ENCODE results near the gene ASB7. TPM values are rescaled to one million over a fixed set of nuclear protein-coding genes. Genes with fewer than 3 reads are reported as not detected.

ASB7 gene
- polyA plus RNA-seq, 1 donor from 2014 or later = 16.5 TPM

- H3K4me2 ChIP-seq (ENCODE audit: low read length) = no peak overlapping the region
- no peaks in the 10 kb centered on the region for H3K79me2 ChIP-seq (replicated peaks; ENCODE audit: insufficient read depth, low read length)
- TF ChIP-seq CTCF (IDR thresholded peaks at IDR 0.05; ENCODE audit: poor library complexity, severe bottlenecking) (no peak), EZH2 (IDR thresholded peaks at IDR 0.05; ENCODE audit: borderline replicate concordance, insufficient read depth, low read length, poor library complexity, severe bottlenecking) (no peak), TAF1 (IDR thresholded peaks at IDR 0.05; ENCODE audit: low read depth) (no peak), RAD21 (conservative IDR thresholded peaks at IDR 0.05) (no peak), SMC3 (conservative IDR thresholded peaks at IDR 0.05; ENCODE audit: poor library complexity) (no peak), MXI1 (conservative IDR thresholded peaks at IDR 0.05; ENCODE audit: poor library complexity, severe bottlenecking) (no peak), EP300 (conservative IDR thresholded peaks at IDR 0.05; ENCODE audit: poor library complexity, severe bottlenecking) (no peak)
- no peak overlapping the region for H3K9ac ChIP-seq (ENCODE audit: low read length)
- H3K36me3 ChIP-seq (ENCODE audit: insufficient read depth, low read length) = no peaks in the 10 kb centered on the region
- H3K27ac ChIP-seq (ENCODE audit: low read length) = no peak overlapping the region
- no peaks in the 10 kb centered on the region for H3K27me3 ChIP-seq (ENCODE audit: insufficient read depth, low read depth, low read length)
- H4K20me1 ChIP-seq (ENCODE audit: insufficient read depth) = no peaks in the 10 kb centered on the region
- H3K9me2 ChIP-seq (ENCODE audit: insufficient read depth, low read length) = no peaks in the 10 kb centered on the region
- no peak overlapping the region for H2AFZ ChIP-seq (ENCODE audit: low read depth, low read length)
- no peaks in the 10 kb centered on the region for H3K9me3 ChIP-seq (ENCODE audit: low read length)
- no peak overlapping the region for H3K4me3 ChIP-seq (ENCODE audit: low read length)
- H3F3A ChIP-seq (ENCODE audit: insufficient read depth, low read length, poor library complexity, severe bottlenecking) = no peaks in the 10 kb centered on the region
Measured at GRCh38 chr15:100663086-100663914, 60.9 kb downstream of the ASB7 start.

GRCh38 chr15:100663915-100664281 is 61.5 kb downstream of the ASB7 start:
- H3K27ac ChIP-seq (ENCODE audit: low read length) = no peak overlapping the region
- H3K4me3 ChIP-seq (ENCODE audit: low read length) = no peak overlapping the region
- no peak overlapping the region for H3K9ac ChIP-seq (ENCODE audit: low read length)
- H3K36me3 ChIP-seq (ENCODE audit: insufficient read depth, low read length) = no peaks in the 10 kb centered on the region
- TF ChIP-seq CTCF (IDR thresholded peaks at IDR 0.05; ENCODE audit: poor library complexity, severe bottlenecking) (no peak), TAF1 (IDR thresholded peaks at IDR 0.05; ENCODE audit: low read depth) (no peak), REST (IDR thresholded peaks at IDR 0.05; ENCODE audit: borderline replicate concordance) (no peak), SMC3 (conservative IDR thresholded peaks at IDR 0.05; ENCODE audit: poor library complexity) (no peak), EZH2 (IDR thresholded peaks at IDR 0.05; ENCODE audit: borderline replicate concordance, insufficient read depth, low read length, poor library complexity, severe bottlenecking) (no peak), POLR2AphosphoS5 (IDR thresholded peaks at IDR 0.05) (no peak), RAD21 (conservative IDR thresholded peaks at IDR 0.05) (no peak), EP300 (conservative IDR thresholded peaks at IDR 0.05; ENCODE audit: poor library complexity, severe bottlenecking) (no peak), MXI1 (conservative IDR thresholded peaks at IDR 0.05; ENCODE audit: poor library complexity, severe bottlenecking) (no peak)
- H3K4me2 ChIP-seq (ENCODE audit: low read length) = no peak overlapping the region
- no peak overlapping the region for H2AFZ ChIP-seq (ENCODE audit: low read depth, low read length)
- H3K27me3 ChIP-seq (ENCODE audit: insufficient read depth, low read depth, low read length) = no peaks in the 10 kb centered on the region
- no peaks in the 10 kb centered on the region for H4K20me1 ChIP-seq (ENCODE audit: insufficient read depth)
- H3K9me2 ChIP-seq (ENCODE audit: insufficient read depth, low read length) = no peaks in the 10 kb centered on the region
- no peaks in the 10 kb centered on the region for H3F3A ChIP-seq (ENCODE audit: insufficient read depth, low read length, poor library complexity, severe bottlenecking)
- no peaks in the 10 kb centered on the region for H3K79me2 ChIP-seq (replicated peaks; ENCODE audit: insufficient read depth, low read length)
- no peaks in the 10 kb centered on the region for H3K9me3 ChIP-seq (ENCODE audit: low read length)

Measured in neural cell (in vitro differentiated cells).